Stimulated activated CD4-positive, alpha-beta T cell treated with anti-CD3 and anti-CD28 coated beads, Interleukin-4, amount 100 ng/mL, for 48 hours (primary cell): Measurements from ENCODE around the gene GRIN1.
A peak's percentile ranks its signal among the peaks of the same experiment; 100 is the strongest.

Source experiments
- DNase-seq, 2 donors: peaks; one replicate each; pipeline ENCODE4 v3.0.0-alpha.2; 2020; ENCODE audit warnings: low read depth in 2 of 2

The GRIN1 gene

GRCh38 chr9:137138722-137139467 is at the start of gene GRIN1:
Gene GRIN1 (plus strand): TSS chr9:137139154. CDS start chr9:137139487, 333 bp downstream.
- DNase-seq = no peak

- no peak for DNase-seq
These were observed 49.6 kb upstream of the GRIN1 start for GRCh38 chr9:137089232-137089947.

DNA sequence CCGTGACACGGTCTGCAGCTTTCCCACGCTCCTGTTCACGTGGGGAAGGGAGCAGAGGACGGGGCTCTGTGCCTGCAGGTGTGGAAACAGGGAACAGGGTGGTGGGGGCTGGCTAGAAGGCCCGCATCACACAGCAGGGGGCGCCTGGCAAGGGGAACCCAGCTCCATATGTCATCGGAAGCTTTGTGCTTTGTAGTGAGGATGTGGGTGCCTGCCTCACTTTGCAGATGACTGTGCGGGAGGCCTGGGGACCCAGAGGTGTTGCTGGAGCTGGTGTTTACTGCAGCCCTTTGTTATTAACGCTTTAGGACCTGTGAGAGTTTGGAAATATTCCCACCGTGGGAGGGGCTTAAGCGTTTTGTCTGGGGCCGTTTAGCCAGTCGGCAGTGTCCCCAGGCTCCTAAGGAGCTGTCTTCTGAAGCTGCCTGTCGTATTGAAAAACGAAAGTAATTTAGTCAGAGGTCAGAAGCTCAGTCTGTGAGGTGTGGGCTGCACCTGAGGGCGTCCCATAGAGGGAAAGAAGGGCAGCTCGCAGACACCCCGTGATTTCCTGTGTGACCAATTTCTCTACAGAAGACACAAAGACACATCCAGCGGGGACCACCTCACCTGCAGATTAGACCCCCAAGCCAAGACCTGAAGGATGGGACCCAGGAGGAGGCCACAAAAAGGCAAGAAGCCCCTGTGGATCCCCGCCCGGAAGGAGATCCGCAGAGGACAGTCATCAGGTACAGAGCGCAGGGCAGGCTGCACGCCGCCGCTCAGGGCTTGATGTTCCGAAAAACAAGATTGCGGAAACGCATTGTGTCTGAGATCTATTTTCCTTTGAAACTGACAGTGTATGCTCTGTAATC is 43.1 kb upstream of the GRIN1 start:
- DNase-seq = peak; percentile 73 to 80

DNA sequence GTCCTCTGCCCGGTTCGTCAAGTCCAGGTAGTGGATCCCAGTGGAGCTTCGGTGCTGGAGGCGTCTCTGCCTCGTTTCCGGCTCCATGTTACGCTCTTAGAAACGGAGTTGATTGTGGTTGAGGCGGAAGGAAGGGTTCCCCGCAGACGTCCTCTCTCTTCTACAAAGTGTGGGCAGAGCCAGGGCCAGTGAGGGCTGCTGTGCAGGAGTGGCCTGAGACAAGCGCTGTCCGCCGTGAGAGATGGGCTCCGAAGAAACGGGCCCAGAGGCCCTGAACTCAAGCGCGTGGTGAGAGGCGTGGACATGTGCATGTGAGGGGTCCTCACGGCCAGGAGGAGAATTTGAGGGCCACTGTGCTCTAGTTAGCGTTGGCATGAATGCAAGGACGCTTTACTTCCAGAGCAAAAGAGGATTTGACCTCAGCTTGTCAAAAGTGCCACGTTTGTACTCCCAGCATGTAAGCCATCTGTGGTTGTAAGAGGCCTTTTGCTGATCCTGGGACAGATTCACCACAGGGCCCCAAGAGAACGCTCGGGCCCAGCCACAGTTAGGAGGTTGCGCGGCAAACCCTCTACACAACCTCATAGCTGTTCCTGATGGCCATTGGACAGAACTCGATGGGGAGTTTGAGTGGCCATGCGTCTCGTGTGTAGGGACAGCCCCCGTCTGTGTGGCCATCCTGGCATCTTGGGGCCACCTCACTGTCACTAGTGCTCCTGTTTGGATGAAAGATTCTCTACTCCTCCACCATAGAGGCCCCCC is 42.0 kb upstream of the GRIN1 start:
- DNase-seq = no peak

DNA sequence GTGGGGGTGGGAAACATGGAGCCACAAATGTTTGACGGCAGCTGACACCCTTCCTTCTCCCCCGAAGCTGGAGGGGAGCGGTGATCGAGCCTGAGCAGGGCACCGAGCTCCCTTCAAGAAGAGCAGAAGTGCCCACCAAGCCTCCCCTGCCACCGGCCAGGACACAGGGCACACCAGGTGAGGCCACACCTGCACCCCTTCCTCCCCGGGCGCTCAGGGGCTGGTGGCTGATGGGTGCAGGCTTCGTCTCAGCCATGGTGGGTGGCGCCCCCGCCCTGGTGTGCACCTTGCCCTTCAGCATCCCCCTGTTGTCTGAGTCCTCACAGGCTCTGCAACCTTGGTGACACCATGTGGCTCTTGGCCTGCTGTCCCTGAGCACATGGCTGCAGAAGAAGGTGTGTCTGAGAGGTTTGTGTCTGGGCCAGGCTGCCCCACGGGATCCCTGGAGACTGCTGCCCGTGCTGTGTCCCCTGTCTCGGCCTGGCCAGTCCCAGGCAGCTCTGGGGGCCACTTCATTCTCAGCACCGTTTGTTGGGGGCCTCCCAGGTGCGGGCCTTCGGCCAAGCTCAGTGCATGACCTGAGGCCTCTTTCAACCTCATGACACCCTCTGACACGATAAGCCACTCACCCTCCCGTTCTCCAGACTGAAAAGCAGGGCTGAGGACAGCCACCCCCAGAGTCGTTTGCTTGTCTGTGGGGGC is 41.0 kb upstream of the GRIN1 start:
- DNase-seq = no peak

DNA sequence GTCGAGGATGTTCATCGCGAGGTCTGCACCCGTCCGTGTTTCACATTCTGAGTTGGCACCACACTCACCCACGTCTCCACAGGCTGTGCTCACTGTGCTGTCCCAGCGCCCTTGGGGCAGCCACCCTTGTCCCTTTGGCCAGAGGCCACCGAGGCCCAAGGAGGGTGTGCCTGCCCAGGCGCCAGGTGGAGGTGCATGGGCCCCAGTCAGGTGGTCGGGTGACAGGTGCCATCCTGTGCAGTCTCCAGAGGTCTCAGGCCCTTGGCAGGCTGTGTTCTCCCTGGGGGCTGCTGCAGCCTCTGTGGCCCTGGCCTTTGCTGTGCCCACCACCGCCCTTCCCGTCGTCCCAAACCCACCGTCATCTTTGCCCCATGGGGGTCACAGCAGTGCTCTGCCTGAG is 39.7 kb upstream of the GRIN1 start:
- no peak for DNase-seq

GRCh38 chr9:137103206-137103999 is 35.6 kb upstream of the GRIN1 start:
- DNase-seq = no peak

GRCh38 chr9:137105814-137106661 is 32.9 kb upstream of the GRIN1 start:
- DNase-seq = no peak

GRCh38 chr9:137106662-137107250 is 32.2 kb upstream of the GRIN1 start:
- DNase-seq = no peak

- DNase-seq = no peak
These were observed 31.5 kb upstream of the GRIN1 start for GRCh38 chr9:137107312-137107921.

DNA sequence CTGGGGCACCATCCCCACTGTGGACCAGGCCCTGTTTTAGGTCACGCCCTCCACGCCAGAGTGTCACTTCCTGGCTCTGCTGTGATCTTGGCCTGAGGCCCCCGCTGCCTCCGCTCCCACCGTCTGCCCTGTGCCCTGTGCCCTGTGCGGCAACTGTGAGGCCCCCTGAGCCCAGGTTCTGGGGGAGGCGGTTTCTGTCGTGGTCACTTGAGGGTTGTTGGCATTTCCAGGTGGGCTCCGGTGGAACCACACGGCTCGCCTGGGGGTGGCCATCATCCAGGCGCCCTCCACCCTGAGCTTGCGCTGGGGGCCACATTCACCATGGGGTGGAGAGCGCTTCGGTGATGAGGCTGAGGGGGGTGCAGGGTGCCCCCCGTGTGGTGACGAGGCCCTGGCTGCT is 31.0 kb upstream of the GRIN1 start:
- DNase-seq = no peak

DNA sequence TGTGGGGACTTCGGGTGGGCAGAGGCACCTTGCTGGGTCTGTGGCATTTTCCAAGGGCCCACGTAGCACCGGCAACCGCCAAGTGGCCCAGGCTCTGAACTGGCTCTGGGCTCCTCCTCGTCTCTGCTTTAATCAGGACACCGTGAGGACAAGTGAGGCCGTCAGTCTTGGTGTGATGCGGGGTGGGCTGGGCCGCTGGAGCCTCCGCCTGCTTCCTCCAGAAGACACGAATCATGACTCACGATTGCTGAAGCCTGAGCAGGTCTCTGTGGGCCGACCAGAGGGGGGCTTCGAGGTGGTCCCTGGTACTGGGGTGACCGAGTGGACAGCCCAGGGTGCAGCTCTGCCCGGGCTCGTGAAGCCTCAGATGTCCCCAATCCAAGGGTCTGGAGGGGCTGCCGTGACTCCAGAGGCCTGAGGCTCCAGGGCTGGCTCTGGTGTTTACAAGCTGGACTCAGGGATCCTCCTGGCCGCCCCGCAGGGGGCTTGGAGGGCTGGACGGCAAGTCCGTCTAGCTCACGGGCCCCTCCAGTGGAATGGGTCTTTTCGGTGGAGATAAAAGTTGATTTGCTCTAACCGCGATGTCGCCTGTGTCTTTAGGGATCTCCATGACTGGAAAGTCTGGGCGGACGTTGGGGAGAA is 30.2 kb upstream of the GRIN1 start:
- no peak for DNase-seq

DNA sequence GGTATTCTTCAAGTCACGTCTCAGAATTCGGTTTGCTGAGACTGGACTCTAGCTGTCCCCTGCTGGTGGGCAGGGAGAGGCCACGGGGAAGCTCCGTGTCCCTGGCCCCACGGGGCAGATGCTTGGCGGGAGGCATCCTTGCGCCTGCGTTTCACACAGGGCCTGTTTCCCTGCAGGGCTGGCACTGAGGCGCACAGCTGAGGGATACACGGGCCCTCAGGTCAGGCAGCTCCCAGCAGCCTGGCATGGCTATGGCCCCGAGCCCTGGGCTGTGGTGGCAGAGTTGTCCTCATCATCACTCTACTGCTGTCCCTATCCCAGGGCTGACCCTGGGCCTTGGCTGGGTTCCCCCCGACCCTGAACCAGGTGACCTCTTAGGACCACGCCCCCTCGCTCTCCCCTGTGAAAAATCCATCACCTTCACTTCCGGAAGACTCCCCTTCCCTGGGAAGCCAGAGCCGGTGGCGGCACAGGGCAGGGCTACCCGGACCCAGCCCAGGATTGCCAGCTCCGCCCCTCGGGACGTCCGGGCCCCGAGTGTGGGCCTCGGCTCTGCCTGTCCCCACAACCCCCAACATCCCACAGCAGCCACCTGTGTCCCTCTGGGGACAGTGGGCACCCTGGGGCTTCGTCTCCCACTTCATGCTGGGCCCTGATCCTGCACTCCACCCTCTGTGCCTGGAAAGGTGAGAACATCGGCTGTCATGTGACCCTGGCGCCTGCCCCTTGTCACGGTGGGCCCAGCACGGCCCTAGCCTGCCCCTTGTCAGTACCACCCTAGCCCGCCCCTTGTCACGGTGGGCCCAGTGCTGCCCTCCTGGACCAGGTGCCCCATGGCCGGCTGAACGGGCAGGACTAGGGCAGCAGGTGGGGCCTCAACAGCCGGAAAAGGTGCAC is 29.5 kb upstream of the GRIN1 start:
- no peak for DNase-seq

DNA sequence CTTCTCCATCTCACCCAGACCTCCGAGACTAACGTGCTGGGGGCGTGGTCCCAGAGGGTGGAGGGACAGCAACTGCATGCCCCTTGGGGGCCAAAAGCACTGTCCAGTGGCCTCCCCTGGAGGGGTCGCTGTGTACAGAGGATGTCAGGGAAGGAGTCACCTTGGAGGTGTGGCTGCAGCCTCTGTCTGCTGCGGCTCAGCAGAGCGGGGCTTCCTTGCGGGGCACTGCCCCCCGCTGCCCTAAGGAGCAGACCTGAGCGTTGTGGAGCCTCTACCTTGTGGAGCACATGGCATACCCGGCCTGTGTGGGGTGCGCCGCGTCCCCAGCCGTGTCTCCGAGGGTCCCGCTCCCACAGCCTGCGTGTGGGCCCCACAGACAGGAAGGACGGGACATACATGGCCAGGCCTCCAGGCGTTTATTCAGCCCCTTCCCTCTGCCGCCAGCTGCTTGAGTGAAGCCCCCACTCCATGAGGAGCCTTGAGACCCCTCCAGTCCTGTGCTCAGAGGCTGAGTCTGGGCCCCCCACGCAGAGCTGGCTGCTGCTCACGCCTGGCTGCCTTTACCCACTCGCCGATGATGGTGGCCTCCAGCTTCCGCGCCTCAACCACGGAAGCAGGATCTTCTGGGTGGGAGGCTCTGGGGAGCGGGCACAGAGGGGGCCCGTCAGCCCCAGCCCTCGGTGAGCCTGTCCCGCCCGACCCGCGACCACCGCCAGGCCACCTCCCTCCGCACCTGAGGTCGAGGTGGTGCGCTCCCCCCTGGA is 28.6 kb upstream of the GRIN1 start:
- DNase-seq = no peak

- DNase-seq = no peak
These were observed 27.8 kb upstream of the GRIN1 start for GRCh38 chr9:137110911-137111787.
